DOHH2 (cell line): ENCODE measurements around the gene RASD2.

Experiments
- CTCF ChIP-seq: fragments of 200-600 bp; sonication (generic); IDR thresholded peaks from one replicate; pipeline ENCODE4 v1.5.1; 2014; ENCODE audit warnings: antibody characterized with exemption, mild to moderate bottlenecking, low read depth, low read length; ENCODE audit not compliant: poor library complexity, severe bottlenecking
- EZH2phosphoT487 ChIP-seq: fragments of 200-600 bp; sonication (generic); IDR thresholded peaks from 2 replicates; pipeline ENCODE4 v1.6.1; 2017; ENCODE audit warnings: borderline replicate concordance, mild to moderate bottlenecking, antibody characterized with exemption, low read length, moderate library complexity, mixed read lengths

- TF ChIP-seq CTCF (no peak), EZH2phosphoT487 (no peak)
Observed at GRCh38 chr22:35555946-35556547, 15.4 kb downstream of the RASD2 start.
